ENCODE results near the gene TSPAN6. TPM values are rescaled to one million over a fixed set of nuclear protein-coding genes. Genes with fewer than 3 reads are reported as not detected.

The TSPAN6 gene, protein sequence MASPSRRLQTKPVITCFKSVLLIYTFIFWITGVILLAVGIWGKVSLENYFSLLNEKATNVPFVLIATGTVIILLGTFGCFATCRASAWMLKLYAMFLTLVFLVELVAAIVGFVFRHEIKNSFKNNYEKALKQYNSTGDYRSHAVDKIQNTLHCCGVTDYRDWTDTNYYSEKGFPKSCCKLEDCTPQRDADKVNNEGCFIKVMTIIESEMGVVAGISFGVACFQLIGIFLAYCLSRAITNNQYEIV
- total RNA-seq (2022; extraction: Qiagen RNA extraction) = 36.5 to 46.4 TPM (median 40.9 TPM) in 5 replicates

DNA sequence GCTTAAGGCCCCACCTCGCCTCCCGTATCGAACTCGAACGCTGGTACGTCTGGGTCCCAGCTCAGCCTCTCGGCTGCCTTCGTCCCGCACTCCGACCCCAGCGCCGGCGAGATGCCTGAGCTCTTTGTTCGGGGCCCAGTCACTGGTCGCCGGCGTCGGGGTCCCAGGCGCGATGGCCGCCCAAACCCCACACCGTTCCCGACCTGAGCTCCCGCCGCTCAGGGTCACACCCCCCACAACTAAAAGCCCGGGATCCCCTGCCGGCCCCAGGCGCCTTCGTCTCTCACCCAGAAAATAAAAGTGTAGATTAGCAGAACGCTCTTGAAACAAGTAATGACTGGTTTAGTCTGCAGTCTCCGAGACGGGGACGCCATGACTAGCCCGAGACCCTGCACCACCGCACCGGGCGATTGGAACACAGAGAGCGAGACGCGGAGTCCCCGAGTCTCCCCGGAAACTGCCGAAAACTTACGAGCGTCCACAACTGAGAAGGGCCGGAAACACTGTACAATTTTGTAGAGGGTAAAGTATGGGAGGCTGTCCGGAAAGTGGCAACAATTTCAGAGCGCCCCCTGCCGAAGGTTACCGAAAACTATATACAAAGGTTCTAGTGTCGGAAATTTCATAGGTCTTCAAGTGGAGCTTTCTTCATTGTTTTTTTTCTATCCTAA, at the start of gene TSPAN6:
Gene TSPAN6 (minus strand): TSS at position 486 of the 671 bp plus-strand sequence. CDS start 112 bp downstream, at position 374.

DNA sequence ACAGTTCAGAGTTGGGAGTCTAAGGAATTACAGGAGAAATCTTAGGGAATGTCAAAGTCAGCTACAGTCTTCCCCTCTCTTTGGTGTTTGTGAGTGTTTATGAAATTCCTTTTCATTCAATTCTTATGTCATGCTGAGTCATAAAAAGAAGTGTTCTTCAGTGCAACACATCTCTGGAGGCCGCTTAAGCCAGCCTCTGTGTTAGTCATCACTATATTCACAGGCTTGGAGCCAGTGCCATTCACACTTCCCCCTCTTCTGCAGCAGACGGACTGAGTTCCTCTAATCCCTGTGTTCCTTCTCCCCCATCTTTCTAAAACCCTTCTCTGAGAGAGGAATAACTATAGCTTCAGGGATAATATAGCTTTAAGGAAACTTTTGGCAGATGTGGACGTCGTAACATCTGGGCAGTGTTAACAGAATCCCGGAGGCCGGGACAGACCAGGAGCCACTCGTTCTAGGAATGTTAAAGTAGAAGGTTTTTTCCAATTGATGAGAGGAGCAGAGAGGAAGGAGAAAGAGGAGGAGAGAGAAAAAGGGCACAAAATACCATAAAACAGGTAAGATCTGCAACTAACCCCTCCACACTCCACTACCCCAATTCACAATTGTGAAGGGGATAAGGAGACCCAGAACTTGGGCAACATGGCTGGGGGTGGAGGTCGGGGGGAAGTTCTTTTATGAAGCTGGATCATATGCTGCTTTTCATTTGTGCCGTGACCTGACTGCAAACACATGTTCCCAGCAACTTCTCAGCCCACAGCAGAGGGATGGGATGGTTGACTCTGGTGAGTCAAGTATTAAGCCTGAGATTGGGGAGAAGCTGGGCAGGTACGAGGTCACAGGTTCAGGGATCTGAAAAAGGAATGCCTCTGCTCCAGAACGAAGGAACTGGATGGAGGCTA, 7.6 kb upstream of the TSPAN6 start, which contains the start of gene SRPX2:
Gene SRPX2 (plus strand): TSS at position 244 of the 905 bp plus-strand sequence. CDS start 2,124 bp downstream, outside the sequence.

DNA sequence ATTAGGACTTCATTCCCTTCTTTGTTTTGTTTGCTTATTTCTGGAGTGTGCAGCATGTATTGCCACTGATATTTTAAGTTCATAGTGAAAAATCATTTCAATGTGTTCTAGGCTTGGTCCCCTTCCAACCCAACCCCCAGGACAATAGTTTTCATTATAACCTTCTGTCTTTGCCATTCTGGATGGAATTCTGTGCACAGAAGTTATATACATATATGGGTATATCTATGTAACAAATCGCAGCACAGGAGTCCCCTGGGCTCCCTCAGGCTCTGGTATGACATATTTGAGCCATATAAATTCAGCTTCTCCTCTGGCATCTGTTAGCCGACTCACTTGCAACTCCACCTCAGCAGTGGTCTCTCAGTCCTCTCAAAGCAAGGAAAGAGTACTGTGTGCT, 52.0 kb downstream of the TSPAN6 start, which contains the start of gene TNMD:
Gene TNMD (plus strand): TSS at position 326 of the 400 bp plus-strand sequence. CDS start 83 bp downstream, outside the sequence.

Other genes starting within 250 kb of the TSPAN6 start
- gene PCDH19, start 226.5 kb downstream of the TSPAN6 start, total RNA-seq (2022; extraction: Qiagen RNA extraction) = 0.02 to 0.24 TPM (median 0.03 TPM) in 5 replicates
- gene TNMD, start 51.9 kb downstream of the TSPAN6 start, total RNA-seq (2022; extraction: Qiagen RNA extraction) = not detected in 5 replicates
- gene SRPX2, start 7.4 kb upstream of the TSPAN6 start, total RNA-seq (2022; extraction: Qiagen RNA extraction) = 2.0 to 2.7 TPM (median 2.5 TPM) in 5 replicates
- gene SYTL4, start 95.3 kb upstream of the TSPAN6 start, total RNA-seq (2022; extraction: Qiagen RNA extraction) = 2.4 to 4.8 TPM (median 3.5 TPM) in 5 replicates
- gene CSTF2, start 183.6 kb upstream of the TSPAN6 start, total RNA-seq (2022; extraction: Qiagen RNA extraction) = 29.3 to 36.5 TPM (median 29.8 TPM) in 5 replicates
- gene NOX1, start 237.6 kb upstream of the TSPAN6 start, total RNA-seq (2022; extraction: Qiagen RNA extraction) = 0.05 to 0.15 TPM (median 0.10 TPM) in 4 of 5 replicates, not detected in the other